Measurements from ENCODE around the gene LENG8.

Gene LENG8

DNA sequence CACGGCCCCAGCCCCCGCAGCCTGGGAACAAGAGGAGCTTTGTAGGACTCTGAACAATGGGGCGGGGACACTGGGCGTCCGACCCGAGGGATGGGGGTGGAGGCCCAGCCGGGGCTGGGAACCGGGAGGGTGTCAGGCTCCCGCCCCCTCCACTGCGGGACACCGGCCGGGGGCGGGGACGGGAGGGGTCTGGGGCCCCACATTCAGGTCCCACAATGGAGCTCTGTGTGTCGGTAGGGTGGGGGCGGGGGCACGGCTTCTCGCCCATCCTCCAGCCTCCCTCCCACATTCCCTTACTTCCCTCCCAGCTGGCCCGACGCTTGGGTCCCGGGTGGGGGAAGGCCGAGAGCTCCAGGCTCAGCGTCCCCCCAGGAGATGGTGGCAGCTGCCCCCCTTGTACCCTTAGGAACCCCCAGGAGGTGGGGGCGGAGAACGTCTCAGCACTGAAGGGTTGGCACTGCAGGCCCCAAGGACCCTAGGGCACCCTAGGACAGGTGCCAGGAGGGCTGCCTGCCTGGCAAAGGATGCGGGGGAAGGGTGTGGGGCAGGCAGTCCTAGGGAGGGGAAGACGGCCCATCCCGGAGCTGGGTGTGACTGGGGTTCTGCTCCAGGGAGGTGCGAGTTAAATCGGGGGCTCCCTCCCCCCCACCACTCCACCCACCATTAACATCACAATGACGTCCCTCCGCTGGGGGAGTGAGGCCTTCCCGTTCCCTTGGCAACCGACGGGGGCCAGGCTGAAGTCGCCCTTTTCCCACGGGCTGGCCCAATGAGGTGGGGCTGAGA is 28.4 kb upstream of the LENG8 start:
- TF ChIP-seq TAF1 (IDR thresholded peaks at IDR 0.05; ENCODE audit: low read depth), result no peak
- no peak for TF ChIP-seq CREB1 (IDR thresholded peaks at IDR 0.05; ENCODE audit: low read depth)
- TF ChIP-seq CEBPB (IDR thresholded peaks at IDR 0.05), result no peak
- TF ChIP-seq, protein P1, sequence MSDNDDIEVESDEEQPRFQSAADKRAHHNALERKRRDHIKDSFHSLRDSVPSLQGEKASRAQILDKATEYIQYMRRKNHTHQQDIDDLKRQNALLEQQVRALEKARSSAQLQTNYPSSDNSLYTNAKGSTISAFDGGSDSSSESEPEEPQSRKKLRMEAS (IDR thresholded peaks at IDR 0.05), result no peak
- TF ChIP-seq TEAD4 (IDR thresholded peaks at IDR 0.05), result no peak
- TF ChIP-seq, protein P2, sequence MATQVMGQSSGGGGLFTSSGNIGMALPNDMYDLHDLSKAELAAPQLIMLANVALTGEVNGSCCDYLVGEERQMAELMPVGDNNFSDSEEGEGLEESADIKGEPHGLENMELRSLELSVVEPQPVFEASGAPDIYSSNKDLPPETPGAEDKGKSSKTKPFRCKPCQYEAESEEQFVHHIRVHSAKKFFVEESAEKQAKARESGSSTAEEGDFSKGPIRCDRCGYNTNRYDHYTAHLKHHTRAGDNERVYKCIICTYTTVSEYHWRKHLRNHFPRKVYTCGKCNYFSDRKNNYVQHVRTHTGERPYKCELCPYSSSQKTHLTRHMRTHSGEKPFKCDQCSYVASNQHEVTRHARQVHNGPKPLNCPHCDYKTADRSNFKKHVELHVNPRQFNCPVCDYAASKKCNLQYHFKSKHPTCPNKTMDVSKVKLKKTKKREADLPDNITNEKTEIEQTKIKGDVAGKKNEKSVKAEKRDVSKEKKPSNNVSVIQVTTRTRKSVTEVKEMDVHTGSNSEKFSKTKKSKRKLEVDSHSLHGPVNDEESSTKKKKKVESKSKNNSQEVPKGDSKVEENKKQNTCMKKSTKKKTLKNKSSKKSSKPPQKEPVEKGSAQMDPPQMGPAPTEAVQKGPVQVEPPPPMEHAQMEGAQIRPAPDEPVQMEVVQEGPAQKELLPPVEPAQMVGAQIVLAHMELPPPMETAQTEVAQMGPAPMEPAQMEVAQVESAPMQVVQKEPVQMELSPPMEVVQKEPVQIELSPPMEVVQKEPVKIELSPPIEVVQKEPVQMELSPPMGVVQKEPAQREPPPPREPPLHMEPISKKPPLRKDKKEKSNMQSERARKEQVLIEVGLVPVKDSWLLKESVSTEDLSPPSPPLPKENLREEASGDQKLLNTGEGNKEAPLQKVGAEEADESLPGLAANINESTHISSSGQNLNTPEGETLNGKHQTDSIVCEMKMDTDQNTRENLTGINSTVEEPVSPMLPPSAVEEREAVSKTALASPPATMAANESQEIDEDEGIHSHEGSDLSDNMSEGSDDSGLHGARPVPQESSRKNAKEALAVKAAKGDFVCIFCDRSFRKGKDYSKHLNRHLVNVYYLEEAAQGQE (IDR thresholded peaks at IDR 0.05; ENCODE audit: low read depth), result no peak
- no peak for TF ChIP-seq YY1 (IDR thresholded peaks at IDR 0.05; ENCODE audit: low read depth)
- TF ChIP-seq ZBTB7A (IDR thresholded peaks at IDR 0.05; ENCODE audit: low read depth), result no peak
- no peak for TF ChIP-seq EGR1 (IDR thresholded peaks at IDR 0.05)
- no peak for TF ChIP-seq NFIC (IDR thresholded peaks at IDR 0.05)
- no peak for TF ChIP-seq TCF12 (IDR thresholded peaks at IDR 0.05; ENCODE audit: low read depth)

DNA sequence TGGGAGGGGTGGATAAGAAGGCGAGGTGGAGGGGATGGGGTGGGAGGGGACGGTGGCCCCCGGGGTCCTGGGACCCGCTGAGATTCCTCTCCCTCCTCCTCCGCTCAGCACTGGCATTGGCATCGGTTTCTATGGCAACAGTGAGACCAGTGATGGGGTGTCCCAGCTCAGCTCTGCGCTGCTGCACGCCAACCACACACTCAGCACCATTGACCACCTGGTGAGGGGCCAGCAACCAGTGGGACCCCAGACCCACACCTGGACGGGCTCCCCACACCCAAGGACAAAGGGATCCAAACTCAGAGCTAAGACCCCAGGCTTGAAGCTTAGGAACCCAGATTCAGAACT is 27.9 kb upstream of the LENG8 start:
- TF ChIP-seq, protein P2 (IDR thresholded peaks at IDR 0.05; ENCODE audit: low read depth), result no peak
- TF ChIP-seq ZBTB7A (IDR thresholded peaks at IDR 0.05; ENCODE audit: low read depth), result no peak
- TF ChIP-seq EGR1 (IDR thresholded peaks at IDR 0.05), result no peak
- no peak for TF ChIP-seq TEAD4 (IDR thresholded peaks at IDR 0.05)

- TF ChIP-seq YY1 (IDR thresholded peaks at IDR 0.05; ENCODE audit: low read depth), result no peak
- TF ChIP-seq, protein P1 (IDR thresholded peaks at IDR 0.05), result no peak
- no peak for TF ChIP-seq RAD21 (IDR thresholded peaks at IDR 0.05; ENCODE audit: low read depth)
- TF ChIP-seq EP300 (IDR thresholded peaks at IDR 0.05; ENCODE audit: borderline replicate concordance), result no peak
- TF ChIP-seq, protein P2 (IDR thresholded peaks at IDR 0.05; ENCODE audit: low read depth), result no peak
- no peak for TF ChIP-seq TEAD4 (IDR thresholded peaks at IDR 0.05)
- TF ChIP-seq EGR1 (IDR thresholded peaks at IDR 0.05), result no peak
- no peak for TF ChIP-seq NFIC (IDR thresholded peaks at IDR 0.05)
These were observed 27.5 kb upstream of the LENG8 start for GRCh38 chr19:54421521-54421920.

GRCh38 chr19:54422136-54422535 is 26.9 kb upstream of the LENG8 start:
- TF ChIP-seq FOXM1 (IDR thresholded peaks at IDR 0.05; ENCODE audit: borderline replicate concordance, low read depth), result no peak
- no peak for TF ChIP-seq TEAD4 (IDR thresholded peaks at IDR 0.05)
- TF ChIP-seq, protein P1 (IDR thresholded peaks at IDR 0.05), result no peak
- TF ChIP-seq ZBTB7A (IDR thresholded peaks at IDR 0.05; ENCODE audit: low read depth), result no peak
- TF ChIP-seq RAD21 (IDR thresholded peaks at IDR 0.05; ENCODE audit: low read depth), result no peak

- no peak for TF ChIP-seq FOXM1 (IDR thresholded peaks at IDR 0.05; ENCODE audit: borderline replicate concordance, low read depth)
- no peak for TF ChIP-seq TEAD4 (IDR thresholded peaks at IDR 0.05)
- TF ChIP-seq CEBPB (IDR thresholded peaks at IDR 0.05), result no peak
- no peak for TF ChIP-seq TCF12 (IDR thresholded peaks at IDR 0.05; ENCODE audit: low read depth)
- no peak for TF ChIP-seq NFIC (IDR thresholded peaks at IDR 0.05)
- no peak for TF ChIP-seq CREB1 (IDR thresholded peaks at IDR 0.05; ENCODE audit: low read depth)
- no peak for TF ChIP-seq EP300 (IDR thresholded peaks at IDR 0.05; ENCODE audit: borderline replicate concordance)
- no peak for TF ChIP-seq EGR1 (IDR thresholded peaks at IDR 0.05)
These were observed 24.8 kb upstream of the LENG8 start for GRCh38 chr19:54424201-54424600.
